ENCODE results near the gene DHX58. TPM values are rescaled to one million over a fixed set of nuclear protein-coding genes. Genes with fewer than 3 reads are reported as not detected.
"Not testable (repeated sequence)": the region's sequence is repeated elsewhere in the genome, so short reads cannot be mapped to it uniquely, and the experiment has no call there.

Gene DHX58
- total RNA-seq, 6 experiments from 2014 or later, result 9.0 to 27.9 (median 19.6) TPM

DNA sequence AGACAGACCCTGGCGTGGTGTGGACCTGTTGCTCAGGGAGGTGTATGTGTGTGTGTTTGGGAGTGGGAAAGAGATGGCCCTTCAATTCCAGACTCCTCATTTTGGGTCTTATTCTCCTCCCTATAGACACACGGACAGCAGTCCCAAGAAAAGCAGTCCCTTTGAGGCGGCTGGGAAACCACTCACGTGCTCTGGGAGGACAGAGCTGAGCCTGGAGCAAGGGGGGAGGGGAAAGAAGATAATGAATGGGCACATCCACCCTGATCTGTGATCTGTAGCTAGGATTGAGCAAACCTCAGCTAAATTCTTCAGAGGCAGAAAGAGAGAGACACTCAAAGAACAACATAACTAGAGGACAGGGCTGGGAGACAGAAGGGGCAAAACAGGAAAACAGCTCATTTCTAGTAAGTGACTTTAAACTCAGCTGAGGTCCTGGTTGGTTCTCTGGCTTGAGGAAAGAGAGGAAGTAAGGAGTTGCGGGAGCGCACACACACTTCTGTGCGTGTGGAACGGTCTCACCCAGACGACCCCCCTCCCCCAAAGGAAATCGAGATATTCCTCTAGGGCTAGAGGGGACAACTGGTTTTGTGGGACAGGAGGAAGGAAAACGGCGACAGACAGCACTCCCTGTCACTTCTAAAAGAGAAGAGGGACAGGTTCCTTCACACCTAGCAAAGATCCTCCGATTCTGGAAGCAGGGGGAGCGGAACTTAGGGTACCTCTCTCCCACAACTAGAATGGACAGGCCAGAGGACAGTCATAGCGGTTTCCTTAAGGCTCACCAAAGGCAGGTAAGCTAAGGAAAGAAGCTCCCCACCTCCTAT, 41.6 kb upstream of the DHX58 start:
- intact Hi-C loops (cut with DNase I), result no loop called here
- H3K27ac ChIP-seq, result peak overlapping the region; percentile 69 to 82 (median 79)
- H3K4me3 ChIP-seq, result peak overlapping the region; percentile 95 to 99 (median 99)
- no peaks in the 10 kb centered on the region for H3K27me3 ChIP-seq
- WGBS (ENCODE audit: insufficient coverage, low coverage, low lambda C conversion rate, missing lambda C conversion rate), result 6% methylated on average over 12 of the region's 15 CpGs
- DNase-seq (no peak), ATAC-seq (peak in 3 of 4 donors; percentile 4 to 24 (median 8))
- no peaks in the 10 kb centered on the region for H3K9me3 ChIP-seq
- peaks cover 0 to 20% (median 5%) of the 10 kb centered on the region in 4 donors for H3K4me1 ChIP-seq
- no peaks in the 10 kb centered on the region for H3K36me3 ChIP-seq
- TF ChIP-seq, protein P1, sequence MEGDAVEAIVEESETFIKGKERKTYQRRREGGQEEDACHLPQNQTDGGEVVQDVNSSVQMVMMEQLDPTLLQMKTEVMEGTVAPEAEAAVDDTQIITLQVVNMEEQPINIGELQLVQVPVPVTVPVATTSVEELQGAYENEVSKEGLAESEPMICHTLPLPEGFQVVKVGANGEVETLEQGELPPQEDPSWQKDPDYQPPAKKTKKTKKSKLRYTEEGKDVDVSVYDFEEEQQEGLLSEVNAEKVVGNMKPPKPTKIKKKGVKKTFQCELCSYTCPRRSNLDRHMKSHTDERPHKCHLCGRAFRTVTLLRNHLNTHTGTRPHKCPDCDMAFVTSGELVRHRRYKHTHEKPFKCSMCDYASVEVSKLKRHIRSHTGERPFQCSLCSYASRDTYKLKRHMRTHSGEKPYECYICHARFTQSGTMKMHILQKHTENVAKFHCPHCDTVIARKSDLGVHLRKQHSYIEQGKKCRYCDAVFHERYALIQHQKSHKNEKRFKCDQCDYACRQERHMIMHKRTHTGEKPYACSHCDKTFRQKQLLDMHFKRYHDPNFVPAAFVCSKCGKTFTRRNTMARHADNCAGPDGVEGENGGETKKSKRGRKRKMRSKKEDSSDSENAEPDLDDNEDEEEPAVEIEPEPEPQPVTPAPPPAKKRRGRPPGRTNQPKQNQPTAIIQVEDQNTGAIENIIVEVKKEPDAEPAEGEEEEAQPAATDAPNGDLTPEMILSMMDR (IDR thresholded peaks at IDR 0.05), result no peak
- TF ChIP-seq POLR2A (IDR thresholded peaks at IDR 0.05), result no peak

DNA sequence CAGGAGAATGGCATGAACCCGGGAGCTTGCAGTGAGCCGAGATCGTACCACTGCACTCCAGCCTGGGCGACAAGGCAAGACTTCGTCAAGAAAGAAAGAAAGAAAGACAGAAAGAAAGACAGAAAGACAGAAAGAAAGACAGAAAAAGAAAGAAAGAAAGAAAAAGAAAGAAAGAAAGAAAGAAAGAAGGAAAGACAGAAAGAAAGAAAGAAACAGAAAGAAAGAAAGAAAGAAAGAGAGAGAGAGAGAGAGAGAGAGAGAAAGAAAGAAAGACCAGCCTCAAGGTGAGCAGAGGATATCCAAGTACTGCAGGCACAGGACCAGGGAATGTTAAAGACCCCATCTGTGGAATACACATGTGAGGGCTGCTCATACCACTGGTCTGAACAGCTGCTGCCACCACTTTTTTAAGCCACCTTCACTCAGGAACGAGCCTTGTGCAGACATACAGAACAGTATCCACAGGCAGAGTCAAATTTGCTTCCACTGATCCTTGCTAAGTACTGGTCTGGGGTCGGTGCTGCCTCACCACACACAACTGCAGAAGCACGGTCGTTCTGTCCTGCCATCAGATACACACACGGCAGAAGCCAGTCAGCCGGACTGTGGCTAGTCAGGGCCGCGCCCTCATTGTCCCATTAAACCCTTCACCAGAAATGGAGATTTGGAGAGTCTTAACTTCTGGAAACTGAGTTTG, 34.5 kb upstream of the DHX58 start:
- H3K36me3 ChIP-seq, result peaks cover 0 to 11% (median 3%) of the 10 kb centered on the region in 4 donors
- intact Hi-C loops (cut with DNase I), result no loop called here

DNA sequence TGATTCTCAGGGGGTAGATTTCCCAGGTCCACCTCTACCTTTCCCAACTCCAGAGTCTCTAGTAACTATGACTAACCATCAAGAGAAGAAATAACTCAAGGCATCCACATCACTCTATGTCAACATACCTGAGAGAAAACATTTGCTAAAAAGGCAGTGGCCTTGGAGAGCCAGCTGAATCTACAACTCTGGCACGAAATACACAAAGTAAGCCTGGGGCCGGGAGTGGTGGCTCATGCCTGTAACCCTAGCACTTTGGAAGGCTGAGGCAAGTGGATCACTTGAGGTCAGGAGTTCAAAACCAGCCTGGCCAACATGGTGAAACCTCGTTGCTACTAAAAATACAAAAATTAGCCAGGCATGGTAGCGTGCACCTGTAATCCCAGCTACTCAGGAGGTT, 30.6 kb upstream of the DHX58 start:
- WGBS (ENCODE audit: insufficient coverage, low coverage, low lambda C conversion rate, missing lambda C conversion rate), result 58% methylated on average over 2 of the region's 4 CpGs
- ATAC-seq; H3K9me3 ChIP-seq; H3K27me3 ChIP-seq; H3K4me3 ChIP-seq; intact Hi-C loops (cut with DNase I); H3K27ac ChIP-seq; H3K4me1 ChIP-seq; DNase-seq: not testable (repeated sequence)
- peaks cover 0 to 21% (median 3%) of the 10 kb centered on the region in 4 donors for H3K36me3 ChIP-seq

More for the DNA sequence above, 34.5 kb upstream of the DHX58 start:
- WGBS (ENCODE audit: insufficient coverage, low coverage, low lambda C conversion rate, missing lambda C conversion rate), result 95% methylated on average over 6 of the region's 13 CpGs
- DNase-seq (no peak), ATAC-seq (no peak)
- H3K4me1 ChIP-seq, result peaks cover 0 to 12% (median 0%) of the 10 kb centered on the region in 4 donors
- H3K27ac ChIP-seq, result no peak overlapping the region
- H3K9me3 ChIP-seq, result no peaks in the 10 kb centered on the region
- no peak overlapping the region for H3K4me3 ChIP-seq
- H3K27me3 ChIP-seq, result no peaks in the 10 kb centered on the region
- TF ChIP-seq, protein P1 (IDR thresholded peaks at IDR 0.05), result no peak
- no peak for TF ChIP-seq POLR2A (IDR thresholded peaks at IDR 0.05)

DNA sequence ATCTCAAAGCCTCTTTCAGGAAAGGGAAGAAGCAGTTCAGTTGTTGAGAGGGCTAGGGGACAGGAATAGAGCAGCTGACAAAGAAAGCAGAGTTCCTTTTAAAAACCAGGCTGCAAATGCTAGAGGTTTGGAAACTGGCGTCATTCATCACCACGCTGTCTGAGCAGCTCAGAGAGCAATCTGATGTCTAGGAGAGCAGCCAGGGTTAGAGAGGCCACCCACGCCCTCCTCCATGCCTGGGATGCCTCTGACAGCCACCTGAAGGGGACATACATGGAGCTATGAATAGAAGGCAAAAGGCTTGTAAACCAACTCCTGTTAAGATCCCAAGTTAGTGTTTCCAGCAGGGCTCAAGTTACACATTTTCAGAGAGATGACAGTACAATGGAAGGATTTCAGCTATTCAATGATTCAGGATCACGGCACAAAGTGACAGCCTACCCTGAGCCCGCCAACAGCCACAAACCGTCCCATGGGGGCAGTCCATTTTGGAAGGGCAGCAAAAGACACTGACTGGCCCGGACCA, 29.9 kb upstream of the DHX58 start:
- WGBS (ENCODE audit: insufficient coverage, low coverage, low lambda C conversion rate, missing lambda C conversion rate), result 76% methylated on average over 5 of the region's 7 CpGs
- DNase-seq (no peak), ATAC-seq (peak; percentile 19 to 40 (median 30))
- TF ChIP-seq POLR2A (IDR thresholded peaks at IDR 0.05), result no peak
- TF ChIP-seq, protein P1 (IDR thresholded peaks at IDR 0.05), result no peak
- H3K4me3 ChIP-seq, result no peak overlapping the region
- H3K27me3 ChIP-seq, result no peaks in the 10 kb centered on the region
- intact Hi-C loops (cut with DNase I), result no loop called here
- no peak overlapping the region for H3K27ac ChIP-seq
- peaks cover 0 to 20% (median 3%) of the 10 kb centered on the region in 4 donors for H3K36me3 ChIP-seq
- H3K4me1 ChIP-seq, result peaks cover 0 to 9% (median 2%) of the 10 kb centered on the region in 4 donors
- no peaks in the 10 kb centered on the region for H3K9me3 ChIP-seq
